HG03442 (cell line): ENCODE results near the gene ANGPTL7.
"Not testable (repeated sequence)": the region's sequence is repeated elsewhere in the genome, so short reads cannot be mapped to it uniquely, and the experiment has no call there.

Source experiments
- ATAC-seq: cut with Tn5 transposase; IDR thresholded peaks from one replicate; pipeline ENCODE4 v1.9.1; 2021; ENCODE audit warnings: mild to moderate bottlenecking, moderate library complexity; ENCODE audit not compliant: unreplicated experiment

Gene ANGPTL7

DNA sequence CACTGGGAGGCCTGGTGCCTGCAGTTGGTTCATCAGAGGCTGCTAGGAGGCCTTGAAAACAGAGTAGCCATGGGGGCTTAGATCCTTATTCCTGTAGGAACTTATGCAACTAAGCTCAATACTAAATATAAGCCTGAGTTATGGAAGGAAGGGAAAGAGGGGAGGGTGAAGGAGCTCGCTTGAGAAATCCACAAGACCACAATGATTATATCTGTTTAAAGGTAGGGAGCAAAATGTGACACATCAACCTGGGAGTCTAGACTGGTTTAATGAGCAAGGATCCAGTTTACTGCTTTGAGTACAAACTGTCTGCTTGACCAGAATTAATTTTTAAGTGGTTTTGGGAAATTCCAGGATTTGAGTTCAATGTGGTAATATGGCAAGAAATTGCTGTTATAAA is 20.4 kb upstream of the ANGPTL7 start:
- ATAC-seq = no peak

DNA sequence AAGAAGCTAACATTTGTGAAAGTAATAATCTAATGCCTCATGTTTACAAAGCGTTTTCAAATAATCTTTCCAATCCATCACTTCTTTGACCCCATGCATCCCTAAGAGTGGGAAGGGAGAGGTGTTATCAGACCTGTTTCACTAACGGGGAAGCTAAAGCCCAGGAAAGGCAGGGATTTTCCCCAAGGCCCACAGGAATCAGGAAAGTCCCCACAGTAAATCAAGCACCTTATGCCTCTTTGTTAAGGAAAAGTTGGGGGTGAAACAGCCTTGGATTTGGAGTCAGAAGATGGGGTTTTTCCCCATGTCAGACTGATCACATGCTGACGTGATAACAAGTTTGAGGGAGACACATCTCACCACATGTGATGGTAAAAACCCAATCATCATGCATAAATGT is 20.0 kb upstream of the ANGPTL7 start:
- ATAC-seq = no peak

DNA sequence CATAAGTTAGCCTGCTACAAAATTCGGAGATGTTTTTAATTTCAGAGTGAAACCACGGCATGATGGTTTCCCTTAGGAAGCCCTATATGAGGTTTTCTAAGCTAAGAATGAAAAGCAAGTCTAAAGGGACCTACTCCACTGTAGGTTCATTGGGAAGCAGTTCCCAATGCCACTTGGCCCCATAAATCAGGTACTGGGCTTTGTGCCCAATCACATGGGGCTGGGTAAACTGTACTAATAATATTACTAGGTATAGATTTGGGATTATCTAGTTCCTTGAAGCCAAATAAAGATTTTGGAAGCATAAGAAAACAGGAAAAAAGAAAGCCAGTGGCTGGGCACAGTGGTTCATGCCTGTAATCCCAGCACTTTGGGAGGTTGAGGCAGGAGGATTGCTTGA is 19.1 kb upstream of the ANGPTL7 start:
- ATAC-seq = no peak

DNA sequence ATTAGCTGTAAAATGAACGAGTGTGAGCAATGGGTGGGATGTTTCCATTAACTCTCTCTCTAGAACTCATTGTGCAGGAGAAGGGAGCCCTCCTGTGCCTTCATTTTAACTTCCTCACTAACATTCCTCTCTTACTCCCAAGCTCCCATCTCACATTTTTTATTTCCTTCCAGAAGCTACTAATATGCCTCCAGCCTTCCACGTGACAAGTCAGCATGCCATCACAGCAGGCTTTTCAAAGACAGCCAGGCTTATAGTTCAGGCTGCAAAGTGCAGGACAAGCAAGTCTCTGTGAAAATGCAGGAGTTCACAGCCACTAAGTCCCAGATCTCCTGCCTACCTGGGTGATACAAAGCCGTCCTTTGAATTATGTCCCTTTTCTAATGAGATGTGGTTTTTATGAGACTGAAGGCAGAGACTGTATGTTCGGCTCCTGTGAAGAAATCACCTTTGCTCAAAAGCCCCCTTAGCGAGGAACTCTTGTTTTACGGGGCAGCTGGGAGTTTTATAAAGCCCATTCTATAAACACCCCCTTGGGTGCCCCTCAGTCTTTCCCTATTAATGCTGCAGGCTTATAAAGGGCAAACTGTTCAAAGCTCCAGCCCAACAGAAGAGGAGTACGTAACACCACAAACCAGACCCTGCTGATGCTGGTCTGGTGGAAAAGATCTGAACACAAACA is 14.8 kb upstream of the ANGPTL7 start:
- ATAC-seq = no peak

DNA sequence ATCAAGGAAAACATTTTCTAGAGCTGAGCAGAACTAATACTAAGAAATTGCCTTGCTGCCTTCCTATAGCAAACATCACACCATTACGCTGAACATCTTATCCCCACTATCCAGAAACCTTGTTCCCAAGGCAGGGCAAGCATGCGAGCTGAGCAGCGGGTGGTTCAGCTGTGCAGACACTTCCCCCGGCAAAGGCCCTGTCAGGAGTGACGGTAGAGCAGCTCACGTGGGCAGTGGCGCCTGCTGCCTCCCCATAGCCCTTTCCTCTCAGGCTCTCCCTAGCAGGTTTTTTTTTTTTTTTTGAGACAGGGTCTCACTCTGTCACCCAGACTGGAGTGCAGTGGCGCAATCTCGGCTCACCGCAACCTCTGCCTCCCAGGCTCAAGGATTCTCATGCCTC is 13.7 kb upstream of the ANGPTL7 start:
- ATAC-seq = no peak

DNA sequence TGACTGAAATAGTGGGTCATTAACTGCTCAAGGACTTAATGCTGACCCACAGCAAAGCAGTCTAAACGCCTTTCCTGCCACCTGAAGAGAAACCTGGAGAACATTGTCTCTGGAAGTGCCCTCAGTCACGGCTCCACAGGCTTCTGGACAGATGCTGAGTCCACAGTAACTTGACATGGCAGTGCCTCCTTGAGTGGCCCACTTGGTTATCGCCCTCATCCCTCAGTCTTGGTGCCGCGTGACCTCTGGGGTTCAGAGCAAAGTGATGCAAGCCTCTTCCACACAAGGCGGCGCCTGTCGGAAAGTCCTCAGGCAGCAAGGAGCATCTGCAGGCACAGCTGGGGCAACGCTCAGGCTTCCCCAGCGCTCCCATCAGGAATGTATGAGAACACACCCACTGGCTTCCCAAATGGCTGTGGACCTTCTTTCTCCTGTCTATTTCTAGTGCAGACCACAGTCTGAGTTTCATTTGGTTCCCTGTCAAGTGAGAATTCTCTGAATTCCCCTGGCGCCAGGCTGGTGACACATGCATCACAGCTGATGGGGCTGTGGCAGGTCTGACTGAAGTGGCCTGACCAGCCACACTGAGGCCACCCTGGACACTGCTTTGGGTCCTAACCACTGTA is 13.0 kb upstream of the ANGPTL7 start:
- ATAC-seq = no peak

DNA sequence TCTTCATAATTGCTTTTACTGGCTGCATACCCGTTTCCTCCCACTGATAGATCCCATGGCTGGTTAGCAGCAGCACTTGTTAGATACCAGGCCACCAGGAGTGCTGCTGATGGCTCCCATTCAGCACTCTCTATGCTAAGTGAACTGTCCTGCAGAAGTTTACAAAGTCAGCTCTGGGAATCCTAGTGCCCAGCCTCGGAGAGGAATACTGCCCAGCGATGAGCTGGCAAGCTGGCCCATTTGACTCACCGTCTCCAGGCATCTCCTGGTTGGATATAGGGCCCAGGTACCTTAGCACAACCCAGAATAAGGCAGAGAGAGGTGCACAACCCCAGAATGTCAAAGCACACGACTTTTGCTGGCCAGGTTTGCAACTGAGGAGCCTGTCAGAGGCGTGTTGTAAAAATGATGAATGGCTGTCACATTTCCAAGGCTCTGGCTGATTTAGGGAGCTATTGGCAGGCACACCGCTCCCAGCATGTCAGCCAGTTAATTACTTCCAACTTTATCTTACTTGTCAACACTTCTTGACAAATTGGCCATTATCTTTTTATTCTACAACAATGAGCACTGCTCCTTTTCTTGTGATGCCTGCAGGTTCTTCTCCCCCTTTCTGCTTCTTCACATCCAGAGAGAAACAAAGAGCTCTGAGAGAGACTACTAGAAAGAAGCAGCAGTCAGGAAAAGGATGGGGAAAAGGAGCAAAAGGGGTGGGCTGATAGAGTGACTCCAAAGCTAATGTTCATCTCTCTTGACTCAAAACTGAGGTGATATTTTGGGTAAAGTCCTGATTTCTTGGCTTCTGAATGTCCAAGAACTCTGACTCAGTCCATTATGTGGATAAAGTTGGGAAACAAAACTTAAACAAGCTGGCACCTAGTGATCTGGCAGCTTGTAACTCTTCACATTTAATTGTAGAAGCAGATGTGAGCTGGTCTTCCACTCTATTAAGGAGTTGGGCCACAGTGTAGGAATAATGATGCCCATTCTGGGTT is 10.8 kb upstream of the ANGPTL7 start:
- ATAC-seq = no peak

DNA sequence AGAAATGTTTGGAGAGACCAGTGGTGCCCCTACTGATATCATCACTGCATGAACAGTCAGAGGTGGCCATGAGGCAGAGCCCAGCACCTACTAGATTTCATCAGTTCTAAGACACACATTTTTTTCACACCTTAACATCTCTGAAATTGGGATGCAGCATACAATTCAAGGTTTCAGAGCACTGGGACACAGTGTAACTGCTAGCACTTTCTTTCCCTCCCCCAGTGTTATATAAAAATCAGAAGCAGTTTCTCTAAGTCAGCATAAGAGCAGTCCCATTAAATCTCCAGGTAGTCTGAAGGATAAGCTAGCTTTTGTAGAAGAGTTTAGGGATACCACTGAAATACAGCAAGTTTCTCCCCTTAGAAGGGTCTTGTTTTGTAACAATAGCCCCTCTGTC is 10.0 kb upstream of the ANGPTL7 start:
- ATAC-seq = no peak

DNA sequence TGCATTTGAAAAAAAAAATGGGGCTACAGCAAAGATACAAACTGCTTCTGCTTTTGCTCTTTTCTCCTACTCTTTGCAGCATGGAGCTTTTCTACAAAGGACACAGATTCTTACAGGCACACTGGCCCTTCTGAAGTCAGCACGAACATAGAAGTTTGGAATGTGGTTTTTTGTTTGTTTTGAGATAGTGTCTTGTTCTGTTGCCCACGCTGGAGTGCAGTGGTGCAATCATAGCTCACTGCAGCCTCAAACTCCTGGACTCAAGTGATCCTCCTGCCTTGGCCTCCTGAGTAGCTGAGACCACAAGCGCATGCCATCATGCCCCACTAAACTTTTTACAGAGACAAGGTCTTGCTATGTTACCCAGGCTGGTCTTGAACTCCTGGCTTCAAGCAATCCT is 9.4 kb upstream of the ANGPTL7 start:
- ATAC-seq = not testable (repeated sequence)

DNA sequence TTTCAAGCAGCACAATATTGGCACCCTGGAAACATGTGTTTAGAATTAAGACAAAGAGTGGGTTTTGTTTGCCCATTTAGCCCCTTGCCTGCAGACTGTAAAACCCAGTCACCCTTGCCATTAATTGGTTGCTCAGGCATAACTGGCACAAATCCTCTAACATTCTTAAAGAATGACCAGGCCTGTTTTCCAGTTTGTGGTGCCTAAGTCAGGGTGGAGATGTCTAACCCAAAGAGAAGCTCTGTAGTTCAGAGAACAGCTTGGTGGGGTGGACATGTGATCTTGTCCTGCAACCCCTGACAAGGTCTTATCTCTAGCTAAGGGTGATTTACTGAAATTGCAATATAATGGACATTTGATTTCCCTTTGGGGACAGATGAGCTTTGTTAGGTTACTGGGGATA is 8.8 kb upstream of the ANGPTL7 start:
- ATAC-seq = no peak

DNA sequence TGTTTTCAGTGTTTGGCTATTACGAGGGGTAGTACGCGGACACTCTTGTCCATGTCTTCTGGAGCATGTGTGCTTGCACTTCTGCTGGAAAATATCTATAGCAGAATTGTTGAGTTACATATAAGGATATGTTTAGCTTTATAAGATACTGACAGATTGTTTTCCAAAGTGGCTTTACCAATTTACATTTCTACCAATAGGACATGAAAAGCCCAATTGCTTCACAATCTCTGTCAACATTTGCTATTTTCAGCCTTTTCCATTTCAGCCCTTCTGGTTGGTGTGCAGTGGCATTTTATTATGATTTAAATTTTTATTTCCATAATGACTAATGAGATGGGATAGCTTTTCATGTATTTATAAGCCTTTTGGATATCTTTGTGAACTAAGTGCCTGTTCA is 6.3 kb upstream of the ANGPTL7 start:
- ATAC-seq = no peak

DNA sequence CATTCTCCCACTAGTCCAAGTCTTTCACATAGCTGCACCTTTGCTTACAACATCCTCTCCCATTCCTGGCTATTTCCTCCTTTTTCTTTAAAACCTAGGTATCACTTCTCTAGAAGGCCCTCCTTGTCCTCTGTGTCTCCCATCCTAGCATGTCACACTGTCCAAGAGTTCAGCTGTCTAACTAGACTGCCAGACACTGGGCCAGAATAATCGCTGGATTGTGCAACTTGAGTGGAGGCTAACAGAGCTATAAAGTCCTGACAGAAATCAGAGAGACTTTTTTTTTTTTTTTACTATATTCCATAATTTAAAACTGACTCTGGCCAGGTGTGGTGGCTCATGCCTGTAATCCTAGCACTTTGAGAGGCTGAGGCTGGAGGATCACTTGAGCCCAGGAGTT is 4.2 kb upstream of the ANGPTL7 start:
- no peak for ATAC-seq

DNA sequence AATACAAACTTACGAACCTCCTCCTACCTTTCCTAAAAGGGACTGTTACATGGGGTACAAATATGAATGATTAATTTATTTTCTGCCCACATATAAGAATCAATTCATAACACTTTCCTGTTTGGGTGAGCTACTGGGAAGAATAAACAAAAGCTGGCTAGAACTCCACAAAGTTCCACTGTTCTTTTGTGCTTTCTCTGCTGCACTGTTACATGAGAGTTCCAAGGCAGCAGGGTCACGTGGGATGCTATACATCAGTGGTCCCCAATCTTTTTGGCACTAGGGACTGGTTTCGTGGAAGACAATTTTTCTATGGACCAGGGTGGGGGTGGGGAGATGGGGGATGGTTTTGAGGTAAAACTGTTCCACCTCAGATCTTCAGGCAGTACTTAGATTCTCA is 2.2 kb upstream of the ANGPTL7 start:
- no peak for ATAC-seq

DNA sequence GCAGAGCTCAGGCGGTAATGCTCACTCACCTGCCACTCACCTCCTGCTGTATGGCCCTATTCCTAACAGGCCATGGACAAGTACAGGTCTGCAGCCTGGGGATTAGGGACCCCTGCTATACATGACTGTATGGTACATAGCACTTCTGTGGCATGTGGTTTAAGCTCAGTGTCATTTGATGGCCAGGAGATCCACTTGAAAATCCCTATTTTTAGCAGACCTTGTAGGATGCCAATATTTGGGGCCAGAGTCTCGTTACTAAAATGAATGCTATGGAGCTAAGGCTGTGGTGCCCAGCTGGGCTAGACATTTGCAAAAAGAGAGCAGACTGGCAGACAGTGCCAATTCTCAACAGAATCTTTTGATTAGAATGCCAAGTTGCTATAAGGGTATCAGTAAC is 1.7 kb upstream of the ANGPTL7 start:
- no peak for ATAC-seq

DNA sequence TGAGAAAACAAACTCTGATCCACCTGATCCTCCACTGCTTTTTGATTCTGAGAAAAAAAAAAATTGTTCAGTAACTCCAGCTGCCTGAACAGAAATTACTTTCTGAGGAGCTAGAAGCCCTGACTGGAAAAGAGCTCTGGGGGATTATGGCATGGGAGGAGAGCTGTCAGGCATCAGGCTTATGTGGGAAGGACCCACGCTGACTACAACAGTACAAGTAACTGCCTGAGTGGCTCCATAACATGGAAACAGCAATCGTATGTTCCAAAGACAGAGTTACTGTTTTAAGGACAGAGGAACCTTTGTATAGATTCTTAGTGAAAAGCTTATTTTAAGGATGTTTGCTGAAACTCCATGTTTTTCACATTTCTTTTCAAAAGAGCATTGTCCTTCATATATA is 1.2 kb upstream of the ANGPTL7 start:
- no peak for ATAC-seq

DNA sequence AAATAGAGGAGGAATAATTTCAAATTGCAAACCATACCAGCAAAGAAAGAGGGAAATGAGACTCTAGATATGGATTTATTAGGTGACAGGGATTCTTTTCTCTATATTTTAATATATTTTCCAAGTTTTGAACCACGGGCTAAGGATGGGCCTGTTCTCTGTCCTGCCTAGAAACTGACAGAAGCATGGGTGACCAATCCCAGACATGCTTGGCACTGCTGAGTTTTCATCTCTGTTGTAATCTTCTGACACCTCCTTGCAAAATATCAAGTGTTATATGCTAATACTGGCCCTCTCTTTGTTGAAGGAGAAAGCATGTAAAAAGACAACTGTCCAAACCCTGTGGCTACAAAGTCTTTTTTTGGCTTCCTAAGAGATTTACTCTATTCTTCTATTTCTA is 774 bp upstream of the ANGPTL7 start:
- ATAC-seq = no peak

DNA sequence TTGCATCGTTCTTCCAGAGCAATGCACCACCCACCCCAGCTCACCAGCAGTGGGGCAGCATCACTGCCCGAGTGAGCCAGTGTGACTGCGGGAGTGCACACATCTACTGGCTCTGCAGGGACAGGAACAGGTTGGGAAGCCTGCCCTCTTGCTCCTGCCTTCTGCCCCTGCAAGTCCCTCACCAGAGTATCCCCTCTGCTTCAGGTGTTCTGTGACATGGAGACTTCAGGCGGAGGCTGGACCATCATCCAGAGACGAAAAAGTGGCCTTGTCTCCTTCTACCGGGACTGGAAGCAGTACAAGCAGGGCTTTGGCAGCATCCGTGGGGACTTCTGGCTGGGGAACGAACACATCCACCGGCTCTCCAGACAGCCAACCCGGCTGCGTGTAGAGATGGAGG is 4.2 kb downstream of the ANGPTL7 start:
- no peak for ATAC-seq

DNA sequence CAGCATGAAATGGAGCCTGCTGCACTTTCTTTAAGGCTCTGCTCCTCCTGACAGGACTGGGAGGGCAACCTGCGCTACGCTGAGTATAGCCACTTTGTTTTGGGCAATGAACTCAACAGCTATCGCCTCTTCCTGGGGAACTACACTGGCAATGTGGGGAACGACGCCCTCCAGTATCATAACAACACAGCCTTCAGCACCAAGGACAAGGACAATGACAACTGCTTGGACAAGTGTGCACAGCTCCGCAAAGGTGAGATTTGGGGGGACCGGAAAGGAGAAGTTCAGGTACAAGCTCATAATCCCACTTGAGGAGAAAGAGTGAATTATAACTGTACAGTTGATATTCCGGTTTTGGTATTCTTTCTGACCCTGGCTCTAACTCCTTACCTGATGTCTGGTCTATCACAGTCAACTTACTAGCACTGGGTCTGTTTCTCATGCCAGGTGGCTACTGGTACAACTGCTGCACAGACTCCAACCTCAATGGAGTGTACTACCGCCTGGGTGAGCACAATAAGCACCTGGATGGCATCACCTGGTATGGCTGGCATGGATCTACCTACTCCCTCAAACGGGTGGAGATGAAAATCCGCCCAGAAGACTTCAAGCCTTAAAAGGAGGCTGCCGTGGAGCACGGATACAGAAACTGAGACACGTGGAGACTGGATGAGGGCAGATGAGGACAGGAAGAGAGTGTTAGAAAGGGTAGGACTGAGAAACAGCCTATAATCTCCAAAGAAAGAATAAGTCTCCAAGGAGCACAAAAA is 5.4 kb downstream of the ANGPTL7 start:
- no peak for ATAC-seq

DNA sequence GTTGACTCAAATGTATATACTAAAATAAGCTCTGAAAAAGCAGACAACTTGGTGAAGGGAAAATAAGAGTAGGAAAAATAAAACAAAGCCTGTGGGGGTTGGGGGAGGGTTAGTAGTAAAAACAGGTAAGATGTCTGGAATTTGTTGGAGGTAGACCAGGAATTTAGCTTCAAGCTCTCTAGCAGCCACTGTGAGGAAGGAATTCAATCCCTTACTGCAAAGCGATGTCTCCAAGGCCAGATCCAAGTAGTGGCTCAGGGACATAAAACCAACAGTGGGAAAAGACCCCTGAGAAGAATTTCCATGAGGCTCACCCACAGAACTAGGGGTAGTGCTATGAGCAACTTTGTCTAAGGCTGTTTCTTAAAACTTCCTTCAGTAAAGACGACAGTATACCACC is 7.8 kb downstream of the ANGPTL7 start:
- no peak for ATAC-seq

DNA sequence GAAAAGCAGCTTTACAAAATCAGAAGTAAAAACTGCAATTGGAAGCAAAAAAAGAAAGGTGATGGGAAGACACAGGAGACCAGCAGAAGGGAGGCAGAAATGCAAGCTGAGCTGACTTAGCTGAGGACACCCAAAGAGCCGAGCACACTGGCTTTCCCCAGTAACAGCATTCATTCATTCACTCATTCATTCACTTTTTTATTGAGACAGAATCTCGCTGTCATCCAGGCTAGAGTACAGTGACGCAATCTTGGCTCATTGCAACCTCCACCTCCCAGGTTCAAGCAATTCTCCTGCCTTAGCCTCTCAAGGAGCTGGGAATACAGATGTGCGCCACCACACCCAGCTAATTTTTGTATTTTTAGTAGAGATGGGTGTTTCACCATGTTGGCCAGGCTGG is 8.2 kb downstream of the ANGPTL7 start:
- ATAC-seq = no peak

DNA sequence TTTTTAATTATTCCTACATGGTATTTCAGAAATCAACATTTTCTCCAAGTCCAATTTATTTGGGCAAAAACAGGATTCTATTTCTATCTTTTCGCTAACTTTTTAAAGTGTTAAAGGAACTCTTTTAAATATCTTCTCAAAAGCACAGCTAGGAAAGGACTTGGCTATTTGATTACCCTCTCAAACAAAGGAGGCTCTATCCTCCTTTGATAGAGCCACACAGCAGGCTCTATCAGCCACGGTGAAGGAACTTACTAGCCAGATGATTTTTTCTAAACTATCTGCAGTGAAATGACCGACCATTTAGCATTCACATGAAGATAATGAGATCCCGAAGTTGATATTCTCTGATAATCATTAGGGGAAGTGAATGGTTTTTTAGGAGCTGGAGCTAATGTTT is 9.1 kb downstream of the ANGPTL7 start:
- no peak for ATAC-seq
